Left lung (tissue), 10 donors: Measurements from ENCODE around the gene ZNF664. TPM values are rescaled to one million over a fixed set of nuclear protein-coding genes. Genes with fewer than 3 reads are reported as not detected.

Experiments used
- ATAC-seq: fragments of 200-7000 bp; cut with Tn5 transposase; one replicate; pipeline ENCODE4 v1.9.1; 2020; ENCODE audit warnings: moderate library complexity
- DNase-seq, 4 donors: peaks; one replicate each; pipeline ENCODE4 v3.0.0-alpha.2; 2013 to 2020
- H3K27ac ChIP-seq, 2 donors: fragments of 200-600 bp; sonication (generic) in 1 of 2; one replicate each; pipeline versions ENCODE4 v1.5.0 to v1.8.0; 2020 to 2021
- H3K27me3 ChIP-seq, 2 donors: fragments of 200-600 bp; sonication (generic) in 1 of 2; one replicate each; pipeline versions ENCODE4 v1.5.0 to v1.8.0; 2020 to 2021
- H3K36me3 ChIP-seq, 2 donors: fragments of 200-600 bp; sonication (generic) in 1 of 2; one replicate each; pipeline versions ENCODE4 v1.5.0 to v1.8.0; 2020 to 2021
- H3K4me1 ChIP-seq, 2 donors: fragments of 200-600 bp; one replicate each; pipeline ENCODE4 v1.8.0; 2021
- H3K4me3 ChIP-seq, 2 donors: fragments of 200-600 bp; sonication (generic) in 1 of 2; one replicate each; pipeline versions ENCODE4 v1.5.0 to v1.8.0; 2020 to 2021; ENCODE audit warnings: mild to moderate bottlenecking in 1 of 2
- H3K9me3 ChIP-seq, 2 donors: fragments of 200-600 bp; sonication (generic) in 1 of 2; one replicate each; pipeline versions ENCODE4 v1.5.0 to v1.8.0; 2020 to 2021
- intact Hi-C, 2 donors: fragments of 100-400 bp; cut with DNase I; formaldehyde crosslinking; loops; one replicate each; pipeline versions ENCODE4 v1.11.2 to v1.14.2; 2022
- polyA plus RNA-seq, 6 donors: library from polyadenylated mRNA; unstranded; fragments of 120-200 nt; gene quantifications; one replicate each; pipeline ENCODE4 v1.2.1, GENCODE V29; 2013; ENCODE audit not compliant: insufficient read length in 6 of 6
- total RNA-seq, 2 donors: library from RNA; stranded (reverse); fragmentation: NEBNext Ultra II Directional; extraction: Animal tissue kit (Norgen Biotek cat#: 25700); gene quantifications; one replicate each; pipeline ENCODE4 v1.2.1, GENCODE V29; 2021
- TF ChIP-seq, protein P1 (sequence below), 2 donors: fragments of 200-600 bp; sonication (generic) in 1 of 2; IDR thresholded peaks; one replicate each; pipeline versions ENCODE4 v1.5.0 to v1.8.0; 2021; ENCODE audit warnings: antibody characterized with exemption in 2 of 2
- donor health status: DM: no; HTN: yes; CAD: no.
- donor health status: DM: no; HTN: no; CAD: no.

ZNF664 gene
- total and polyA plus RNA-seq, 8 donors: 85.8 to 169 (median 144) TPM

DNA sequence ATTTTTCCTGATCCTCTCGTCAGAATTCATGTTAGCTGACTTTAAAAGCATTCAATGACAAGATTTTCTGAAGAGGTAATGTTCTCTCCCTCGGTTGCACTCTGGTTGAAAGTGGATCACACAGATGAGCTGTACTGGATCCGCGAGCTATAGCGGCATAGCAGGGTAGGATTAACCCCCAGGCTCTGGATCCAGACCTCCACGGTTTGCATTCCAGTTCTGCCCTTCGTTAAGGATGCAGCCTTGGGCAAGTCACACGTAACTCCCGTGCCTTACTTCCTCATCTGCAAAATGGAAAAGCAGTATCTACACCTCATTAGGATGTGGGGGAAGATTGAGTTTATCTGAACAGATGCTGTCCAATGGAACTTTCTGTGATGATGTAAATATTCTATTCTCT lies 14.1 kb upstream of the ZNF664 start:
- no peaks in the 10 kb centered on the region for H3K36me3 ChIP-seq
- TF ChIP-seq, protein P1, sequence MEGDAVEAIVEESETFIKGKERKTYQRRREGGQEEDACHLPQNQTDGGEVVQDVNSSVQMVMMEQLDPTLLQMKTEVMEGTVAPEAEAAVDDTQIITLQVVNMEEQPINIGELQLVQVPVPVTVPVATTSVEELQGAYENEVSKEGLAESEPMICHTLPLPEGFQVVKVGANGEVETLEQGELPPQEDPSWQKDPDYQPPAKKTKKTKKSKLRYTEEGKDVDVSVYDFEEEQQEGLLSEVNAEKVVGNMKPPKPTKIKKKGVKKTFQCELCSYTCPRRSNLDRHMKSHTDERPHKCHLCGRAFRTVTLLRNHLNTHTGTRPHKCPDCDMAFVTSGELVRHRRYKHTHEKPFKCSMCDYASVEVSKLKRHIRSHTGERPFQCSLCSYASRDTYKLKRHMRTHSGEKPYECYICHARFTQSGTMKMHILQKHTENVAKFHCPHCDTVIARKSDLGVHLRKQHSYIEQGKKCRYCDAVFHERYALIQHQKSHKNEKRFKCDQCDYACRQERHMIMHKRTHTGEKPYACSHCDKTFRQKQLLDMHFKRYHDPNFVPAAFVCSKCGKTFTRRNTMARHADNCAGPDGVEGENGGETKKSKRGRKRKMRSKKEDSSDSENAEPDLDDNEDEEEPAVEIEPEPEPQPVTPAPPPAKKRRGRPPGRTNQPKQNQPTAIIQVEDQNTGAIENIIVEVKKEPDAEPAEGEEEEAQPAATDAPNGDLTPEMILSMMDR (IDR thresholded peaks at IDR 0.05): no peak
- H3K27me3 ChIP-seq: no peaks in the 10 kb centered on the region
- DNase-seq (no peak), ATAC-seq (no peak)
- H3K4me1 ChIP-seq: peaks cover 0 to 5% of the 10 kb centered on the region in 2 donors
- no peak overlapping the region for H3K27ac ChIP-seq
- H3K4me3 ChIP-seq: no peak overlapping the region
- intact Hi-C loops: no loop called here
- no peaks in the 10 kb centered on the region for H3K9me3 ChIP-seq

DNA sequence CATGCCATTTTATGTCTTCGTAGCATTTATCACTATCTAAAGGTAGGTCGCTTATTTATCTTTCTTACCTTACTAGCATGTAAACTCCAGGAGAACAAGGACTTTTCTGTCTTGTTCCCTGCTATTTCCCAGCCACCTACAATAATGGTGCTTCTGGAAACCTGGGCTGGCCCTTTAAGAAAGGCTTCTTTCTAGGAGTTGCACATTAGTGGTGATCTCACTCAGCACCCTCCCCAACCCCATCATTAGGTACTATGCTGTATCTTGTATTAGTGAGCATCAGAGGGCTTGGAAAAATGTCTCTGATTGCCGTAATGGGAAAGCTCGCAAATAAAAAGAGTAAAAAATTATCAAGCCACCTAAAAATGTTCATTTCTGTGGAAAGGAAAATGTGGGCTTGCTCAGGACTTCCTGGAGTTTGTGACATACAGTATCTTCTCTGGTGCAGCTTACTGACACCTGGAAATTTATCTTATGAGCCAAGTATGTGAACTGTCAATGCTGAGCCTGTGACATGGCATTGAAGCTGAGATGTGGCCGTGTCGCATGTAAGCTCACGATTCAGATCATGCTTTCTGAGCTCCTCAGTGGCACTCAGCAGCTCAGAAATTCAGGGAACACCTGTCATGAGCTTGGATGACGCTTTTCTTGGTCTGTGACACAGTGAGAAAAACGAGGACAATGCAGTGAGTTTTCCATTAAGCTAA lies 12.8 kb upstream of the ZNF664 start:
- Histone ChIP-seq H3K27me3 (no peaks in the 10 kb centered on the region), H3K9me3 (no peaks in the 10 kb centered on the region), H3K4me3 (no peak overlapping the region), H3K36me3 (no peaks in the 10 kb centered on the region), H3K27ac (no peak overlapping the region), H3K4me1 (peaks cover 0 to 5% of the 10 kb centered on the region in 2 donors)
- TF ChIP-seq, protein P1 (IDR thresholded peaks at IDR 0.05): no peak
- intact Hi-C loops: no loop called here
- DNase-seq: no peak
- ATAC-seq: no peak

DNA sequence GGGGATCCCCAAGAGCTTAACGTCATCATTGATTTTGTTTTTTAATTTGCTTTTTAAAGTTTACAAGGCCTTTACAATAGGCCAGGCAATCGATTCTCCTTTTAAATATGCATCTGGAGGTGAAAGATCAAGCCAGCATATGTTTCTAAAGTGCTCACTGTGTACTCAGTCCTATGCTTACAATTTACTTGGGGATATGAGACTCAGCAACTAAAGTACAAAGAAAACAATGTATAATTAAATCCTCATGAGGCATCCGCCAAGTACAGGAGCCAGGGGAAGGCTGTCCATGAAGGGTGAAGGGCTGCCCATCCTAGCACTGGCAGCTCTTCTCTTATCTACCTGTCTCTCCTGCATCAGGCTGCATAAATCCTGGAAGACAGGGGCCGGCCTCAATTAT lies 12.2 kb upstream of the ZNF664 start:
- Histone ChIP-seq H3K27ac (no peak overlapping the region), H3K4me3 (no peak overlapping the region), H3K27me3 (no peaks in the 10 kb centered on the region), H3K9me3 (no peaks in the 10 kb centered on the region), H3K36me3 (no peaks in the 10 kb centered on the region), H3K4me1 (peaks cover 0 to 5% of the 10 kb centered on the region in 2 donors)
- TF ChIP-seq, protein P1 (IDR thresholded peaks at IDR 0.05): no peak
- ATAC-seq: no peak
- intact Hi-C loops: no loop called here
- no peak for DNase-seq

- intact Hi-C loops: no loop called here
- Histone ChIP-seq H3K9me3 (no peaks in the 10 kb centered on the region), H3K4me3 (no peak overlapping the region), H3K27ac (no peak overlapping the region), H3K4me1 (peaks cover 0 to 5% of the 10 kb centered on the region in 2 donors), H3K27me3 (no peaks in the 10 kb centered on the region), H3K36me3 (no peaks in the 10 kb centered on the region)
- ATAC-seq: peak; percentile 74
- TF ChIP-seq, protein P1 (IDR thresholded peaks at IDR 0.05): no peak
- DNase-seq: no peak
Observed at GRCh38 chr12:123961585-123962345, 11.2 kb upstream of the ZNF664 start.

- Histone ChIP-seq H3K27ac (no peak overlapping the region), H3K27me3 (no peaks in the 10 kb centered on the region), H3K9me3 (no peaks in the 10 kb centered on the region), H3K4me3 (no peak overlapping the region), H3K36me3 (no peaks in the 10 kb centered on the region), H3K4me1 (peaks cover 0 to 5% of the 10 kb centered on the region in 2 donors)
- ATAC-seq: peak; percentile 40
- intact Hi-C loops: no loop called here
- TF ChIP-seq, protein P1 (IDR thresholded peaks at IDR 0.05): no peak
- no peak for DNase-seq
Observed at GRCh38 chr12:123962513-123962912, 10.5 kb upstream of the ZNF664 start.
